OCI-LY3 (cell line): ENCODE data around the gene MYO15A.

Experiments
- H2AFZ ChIP-seq: fragments of 200-600, 300-600 bp; shearing (Covaris generic); 2 replicates; pipeline ENCODE4 v1.6.0; 2014; ENCODE audit warnings: antibody characterized with exemption, low read depth, low read length
- H3K27ac ChIP-seq: fragments of 200-600, 300-600 bp; sonication (generic); 2 replicates; pipeline ENCODE4 v1.5.1; 2014; ENCODE audit warnings: mild to moderate bottlenecking, low read length, moderate library complexity, mixed read lengths
- H3K27me3 ChIP-seq: fragments of 200-600, 300-600 bp; sonication (generic); 2 replicates; pipeline ENCODE4 v1.6.1; 2014; ENCODE audit warnings: low read depth, low read length, mixed read lengths
- H3K36me3 ChIP-seq: fragments of 200-600, 300-600 bp; sonication (generic); replicated peaks from 2 replicates; pipeline ENCODE3; 2014; ENCODE audit warnings: low read depth, low read length, mixed read lengths
- H3K4me1 ChIP-seq: fragments of 300-600, 200-600 bp; sonication (generic); 2 replicates; pipeline ENCODE4 v1.6.1; 2014; ENCODE audit warnings: low read length, mixed read lengths
- H3K4me2 ChIP-seq: fragments of 200-600, 300-600 bp; sonication (generic); 2 replicates; pipeline ENCODE4 v1.6.1; 2014; ENCODE audit warnings: low read length, mixed read lengths
- H3K4me3 ChIP-seq: fragments of 300-600, 200-600 bp; sonication (generic); 2 replicates; pipeline ENCODE4 v1.5.1; 2014; ENCODE audit warnings: antibody characterized with exemption, mild to moderate bottlenecking, low read length, moderate library complexity
- H3K79me2 ChIP-seq: fragments of 300-600, 200-600 bp; shearing (Covaris generic); 2 replicates; pipeline ENCODE4 v1.6.1; 2014; ENCODE audit warnings: mild to moderate bottlenecking, low read length, mixed read lengths
- H3K9ac ChIP-seq: fragments of 300-600, 200-600 bp; shearing (Covaris generic); 2 replicates; pipeline ENCODE4 v1.6.0; 2014; ENCODE audit warnings: mild to moderate bottlenecking, low read length, moderate library complexity
- H3K9me3 ChIP-seq: fragments of 200-600, 300-600 bp; shearing (Covaris generic); 2 replicates; pipeline ENCODE4 v1.6.1; 2014; ENCODE audit warnings: low read length, mixed read lengths; ENCODE audit not compliant: insufficient read depth
- H4K20me1 ChIP-seq: fragments of 200-600, 300-600 bp; sonication (generic); 2 replicates; pipeline ENCODE4 v1.6.1; 2016; ENCODE audit warnings: low read length, mixed read lengths; ENCODE audit not compliant: insufficient read depth
- EZH2phosphoT487 ChIP-seq: fragments of 200-600 bp; shearing (Covaris generic); IDR thresholded peaks from 2 replicates; pipeline ENCODE4 v1.6.1; 2018; ENCODE audit warnings: antibody characterized with exemption, mixed run types, low read depth
- TF ChIP-seq, protein P1 (sequence below): fragments of 200-600, 300-600 bp; sonication (generic); IDR thresholded peaks from 2 replicates; pipeline ENCODE4 v1.5.1; 2014; ENCODE audit warnings: antibody characterized with exemption, low read length, low read depth

The MYO15A gene

GRCh38 chr17:18071751-18072150 lies 36.8 kb upstream of the MYO15A start:
- no peak for TF ChIP-seq EZH2phosphoT487
- TF ChIP-seq, protein P1, sequence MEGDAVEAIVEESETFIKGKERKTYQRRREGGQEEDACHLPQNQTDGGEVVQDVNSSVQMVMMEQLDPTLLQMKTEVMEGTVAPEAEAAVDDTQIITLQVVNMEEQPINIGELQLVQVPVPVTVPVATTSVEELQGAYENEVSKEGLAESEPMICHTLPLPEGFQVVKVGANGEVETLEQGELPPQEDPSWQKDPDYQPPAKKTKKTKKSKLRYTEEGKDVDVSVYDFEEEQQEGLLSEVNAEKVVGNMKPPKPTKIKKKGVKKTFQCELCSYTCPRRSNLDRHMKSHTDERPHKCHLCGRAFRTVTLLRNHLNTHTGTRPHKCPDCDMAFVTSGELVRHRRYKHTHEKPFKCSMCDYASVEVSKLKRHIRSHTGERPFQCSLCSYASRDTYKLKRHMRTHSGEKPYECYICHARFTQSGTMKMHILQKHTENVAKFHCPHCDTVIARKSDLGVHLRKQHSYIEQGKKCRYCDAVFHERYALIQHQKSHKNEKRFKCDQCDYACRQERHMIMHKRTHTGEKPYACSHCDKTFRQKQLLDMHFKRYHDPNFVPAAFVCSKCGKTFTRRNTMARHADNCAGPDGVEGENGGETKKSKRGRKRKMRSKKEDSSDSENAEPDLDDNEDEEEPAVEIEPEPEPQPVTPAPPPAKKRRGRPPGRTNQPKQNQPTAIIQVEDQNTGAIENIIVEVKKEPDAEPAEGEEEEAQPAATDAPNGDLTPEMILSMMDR = no peak
- no peak overlapping the region for H3K4me3 ChIP-seq
- H3K79me2 ChIP-seq = no peaks in the 10 kb centered on the region
- H3K9me3 ChIP-seq = no peaks in the 10 kb centered on the region
- no peaks in the 10 kb centered on the region for H3K36me3 ChIP-seq
- no peaks in the 10 kb centered on the region for H4K20me1 ChIP-seq
- H2AFZ ChIP-seq = no peak overlapping the region
- no peaks in the 10 kb centered on the region for H3K27me3 ChIP-seq
- no peaks in the 10 kb centered on the region for H3K4me1 ChIP-seq
- no peak overlapping the region for H3K27ac ChIP-seq
- no peak overlapping the region for H3K4me2 ChIP-seq
- H3K9ac ChIP-seq = no peak overlapping the region

GRCh38 chr17:18074566-18075272 lies 33.8 kb upstream of the MYO15A start:
- H3K9me3 ChIP-seq = no peaks in the 10 kb centered on the region
- H2AFZ ChIP-seq = no peak overlapping the region
- no peak overlapping the region for H3K27ac ChIP-seq
- no peaks in the 10 kb centered on the region for H3K36me3 ChIP-seq
- H3K27me3 ChIP-seq = no peaks in the 10 kb centered on the region
- no peaks in the 10 kb centered on the region for H3K79me2 ChIP-seq
- no peak overlapping the region for H3K4me2 ChIP-seq
- no peak for TF ChIP-seq EZH2phosphoT487
- TF ChIP-seq, protein P1 = no peak
- no peak overlapping the region for H3K9ac ChIP-seq
- no peaks in the 10 kb centered on the region for H3K4me1 ChIP-seq
- H3K4me3 ChIP-seq = no peak overlapping the region
- H4K20me1 ChIP-seq = no peaks in the 10 kb centered on the region

DNA sequence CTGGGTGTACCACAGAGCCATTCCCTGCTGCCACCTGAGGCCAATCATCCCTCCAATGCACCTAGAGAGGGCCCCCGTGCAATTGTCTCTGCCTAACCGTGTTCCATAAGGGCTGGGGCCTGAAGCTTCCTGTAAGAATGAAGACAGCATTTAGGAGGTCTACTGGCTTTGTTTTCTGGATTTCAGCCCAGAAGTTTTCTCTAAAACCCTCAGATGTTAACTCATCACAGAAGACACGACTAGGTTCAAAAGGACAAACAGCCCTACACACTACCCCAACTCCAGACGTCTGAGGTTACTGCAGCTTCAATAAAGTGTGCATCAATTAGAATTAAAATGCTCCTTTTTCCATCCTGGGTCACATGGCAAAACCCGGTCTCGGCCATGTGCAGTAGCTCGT lies 31.6 kb upstream of the MYO15A start:
- H4K20me1 ChIP-seq = no peaks in the 10 kb centered on the region
- no peak overlapping the region for H2AFZ ChIP-seq
- no peak for TF ChIP-seq EZH2phosphoT487
- TF ChIP-seq, protein P1 = no peak

DNA sequence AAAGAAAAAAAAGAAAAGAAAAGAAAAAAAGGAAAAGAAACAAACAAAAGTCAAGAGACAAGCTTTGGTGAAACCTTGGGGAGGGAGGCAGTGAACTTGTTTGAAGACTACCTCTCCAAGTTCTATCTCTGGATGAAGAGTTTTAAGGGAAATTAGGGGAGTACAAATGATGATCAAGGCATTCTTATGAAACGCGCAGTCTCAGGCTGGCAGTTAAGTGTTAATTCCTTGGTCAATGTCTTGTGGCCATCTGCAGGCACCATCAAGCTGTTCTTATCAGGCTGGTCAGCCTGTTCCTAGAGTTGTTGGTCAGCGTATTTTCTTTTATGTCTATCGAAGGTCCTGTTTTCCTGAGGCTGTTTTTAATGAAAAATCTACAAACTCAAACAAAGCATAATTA lies 29.0 kb upstream of the MYO15A start:
- no peak overlapping the region for H2AFZ ChIP-seq
- no peaks in the 10 kb centered on the region for H3K4me1 ChIP-seq
- H3K79me2 ChIP-seq = no peaks in the 10 kb centered on the region
- no peaks in the 10 kb centered on the region for H3K36me3 ChIP-seq
- no peak overlapping the region for H3K4me2 ChIP-seq
- no peak overlapping the region for H3K9ac ChIP-seq
- no peaks in the 10 kb centered on the region for H4K20me1 ChIP-seq
- TF ChIP-seq, protein P1 = no peak
- TF ChIP-seq EZH2phosphoT487 = no peak
- H3K9me3 ChIP-seq = no peaks in the 10 kb centered on the region
- H3K27ac ChIP-seq = no peak overlapping the region
- H3K4me3 ChIP-seq = no peak overlapping the region
- H3K27me3 ChIP-seq = no peaks in the 10 kb centered on the region

More for the DNA sequence above, 31.6 kb upstream of the MYO15A start:
- Histone ChIP-seq H3K9me3 (no peaks in the 10 kb centered on the region), H3K9ac (no peak overlapping the region), H3K4me3 (no peak overlapping the region), H3K4me1 (no peaks in the 10 kb centered on the region), H3K27me3 (no peaks in the 10 kb centered on the region), H3K79me2 (no peaks in the 10 kb centered on the region), H3K4me2 (no peak overlapping the region), H3K27ac (no peak overlapping the region), H3K36me3 (no peaks in the 10 kb centered on the region)
